Endothelial cell (in vitro differentiated cells): Measurements from ENCODE around the gene GARIN5A. TPM values are rescaled to one million over a fixed set of nuclear protein-coding genes. Genes with fewer than 3 reads are reported as not detected.

Source experiments
- DNase-seq: peaks from one replicate; pipeline ENCODE4 v3.0.0; 2021; ENCODE audit warnings: low spot score
- H3K27ac Mint-ChIP-seq: one replicate; pipeline ENCODE4 v1.8.0; 2021; ENCODE audit warnings: mixed read lengths, inconsistent platforms; ENCODE audit not compliant: unreplicated experiment
- H3K27me3 Mint-ChIP-seq: one replicate; pipeline ENCODE4 v1.8.0; 2021; ENCODE audit warnings: mild to moderate bottlenecking, moderate library complexity, mixed read lengths, inconsistent platforms; ENCODE audit not compliant: unreplicated experiment
- H3K36me3 Mint-ChIP-seq: one replicate; pipeline ENCODE4 v1.8.0; 2021; ENCODE audit warnings: mild to moderate bottlenecking, low read depth, mixed read lengths, inconsistent platforms; ENCODE audit not compliant: unreplicated experiment
- H3K4me1 Mint-ChIP-seq: one replicate; pipeline ENCODE4 v1.8.0; 2021; ENCODE audit warnings: mild to moderate bottlenecking, mixed read lengths, inconsistent platforms; ENCODE audit not compliant: unreplicated experiment
- H3K4me3 Mint-ChIP-seq: one replicate; pipeline ENCODE4 v1.8.0; 2021; ENCODE audit warnings: mild to moderate bottlenecking, mixed read lengths, inconsistent platforms; ENCODE audit not compliant: unreplicated experiment
- H3K9me3 Mint-ChIP-seq: one replicate; pipeline ENCODE4 v1.8.0; 2021; ENCODE audit warnings: mixed read lengths, inconsistent platforms; ENCODE audit not compliant: unreplicated experiment
- CTCF ChIP-seq: fragments of 200-600 bp; sonication (generic); IDR thresholded peaks from one replicate; pipeline ENCODE4 v1.5.0; 2021; ENCODE audit warnings: antibody characterized with exemption; ENCODE audit not compliant: unreplicated experiment
- long read RNA-seq: library from polyadenylated mRNA; unstranded; transcript quantifications from one replicate; pipeline ENCODE4 v2.0.0, GENCODE V29; 2020; ENCODE audit not compliant: unreplicated experiment
- total RNA-seq: library from RNA; stranded (reverse); fragmentation: NEBNext Ultra II Directional; extraction: Animal tissue kit (Norgen Biotek cat#: 25700); gene quantifications from one replicate; pipeline ENCODE4 v1.2.1, GENCODE V29; 2021; ENCODE audit not compliant: unreplicated experiment

GARIN5A gene
- not detected for total RNA-seq
- long read RNA-seq, result 0 reads

GRCh38 chr19:50476224-50476906, at the start of gene GARIN5A, which contains the start of gene EMC10:
TSS of gene GARIN5A (minus strand) at chr19:50476848. CDS start at chr19:50476388, 460 bp downstream.
TSS of gene EMC10 (plus strand) at chr19:50476507. CDS start at chr19:50476545, 38 bp downstream.
- peaks cover 23% of the 10 kb centered on the region for H3K36me3 Mint-ChIP-seq
- DNase-seq, result no peak
- H3K27me3 Mint-ChIP-seq, result peaks cover 18% of the 10 kb centered on the region
- no peak for TF ChIP-seq CTCF
- no peaks in the 10 kb centered on the region for H3K4me1 Mint-ChIP-seq
- peak within 1 kb of the TSS; percentile 45 for H3K4me3 Mint-ChIP-seq
- H3K9me3 Mint-ChIP-seq, result peaks cover 39% of the 10 kb centered on the region
- H3K27ac Mint-ChIP-seq, result peak within 1 kb of the TSS; percentile 70

- Mint-ChIP-seq H3K27ac (no peak overlapping the region), H3K4me3 (no peak overlapping the region), H3K27me3 (peaks cover 6% of the 10 kb centered on the region), H3K4me1 (no peaks in the 10 kb centered on the region), H3K9me3 (peaks cover 12% of the 10 kb centered on the region), H3K36me3 (peaks cover 4% of the 10 kb centered on the region)
- DNase-seq, result no peak
- TF ChIP-seq CTCF, result no peak
These were observed 46.2 kb upstream of the GARIN5A start for GRCh38 chr19:50522881-50523280.

GRCh38 chr19:50520822-50521465, 44.3 kb upstream of the GARIN5A start:
- Mint-ChIP-seq H3K4me3 (no peak overlapping the region), H3K9me3 (peaks cover 12% of the 10 kb centered on the region), H3K4me1 (no peaks in the 10 kb centered on the region), H3K27me3 (peaks cover 7% of the 10 kb centered on the region), H3K27ac (no peak overlapping the region), H3K36me3 (peaks cover 4% of the 10 kb centered on the region)
- TF ChIP-seq CTCF, result no peak
- no peak for DNase-seq

GRCh38 chr19:50519006-50519575, 42.4 kb upstream of the GARIN5A start:
- no peak for TF ChIP-seq CTCF
- H3K9me3 Mint-ChIP-seq, result peaks cover 12% of the 10 kb centered on the region
- H3K4me3 Mint-ChIP-seq, result no peak overlapping the region
- no peak for DNase-seq
- no peak overlapping the region for H3K27ac Mint-ChIP-seq
- H3K36me3 Mint-ChIP-seq, result peaks cover 8% of the 10 kb centered on the region
- H3K4me1 Mint-ChIP-seq, result no peaks in the 10 kb centered on the region
- H3K27me3 Mint-ChIP-seq, result peaks cover 13% of the 10 kb centered on the region
